ENCODE results near the gene MAPK10.

Gene MAPK10

GRCh38 chr4:86100539-86101215 is 259.2 kb downstream of the MAPK10 start:
- DNase-seq (ENCODE audit: low read depth, low spot score) = no peak
- TF ChIP-seq, protein P1, sequence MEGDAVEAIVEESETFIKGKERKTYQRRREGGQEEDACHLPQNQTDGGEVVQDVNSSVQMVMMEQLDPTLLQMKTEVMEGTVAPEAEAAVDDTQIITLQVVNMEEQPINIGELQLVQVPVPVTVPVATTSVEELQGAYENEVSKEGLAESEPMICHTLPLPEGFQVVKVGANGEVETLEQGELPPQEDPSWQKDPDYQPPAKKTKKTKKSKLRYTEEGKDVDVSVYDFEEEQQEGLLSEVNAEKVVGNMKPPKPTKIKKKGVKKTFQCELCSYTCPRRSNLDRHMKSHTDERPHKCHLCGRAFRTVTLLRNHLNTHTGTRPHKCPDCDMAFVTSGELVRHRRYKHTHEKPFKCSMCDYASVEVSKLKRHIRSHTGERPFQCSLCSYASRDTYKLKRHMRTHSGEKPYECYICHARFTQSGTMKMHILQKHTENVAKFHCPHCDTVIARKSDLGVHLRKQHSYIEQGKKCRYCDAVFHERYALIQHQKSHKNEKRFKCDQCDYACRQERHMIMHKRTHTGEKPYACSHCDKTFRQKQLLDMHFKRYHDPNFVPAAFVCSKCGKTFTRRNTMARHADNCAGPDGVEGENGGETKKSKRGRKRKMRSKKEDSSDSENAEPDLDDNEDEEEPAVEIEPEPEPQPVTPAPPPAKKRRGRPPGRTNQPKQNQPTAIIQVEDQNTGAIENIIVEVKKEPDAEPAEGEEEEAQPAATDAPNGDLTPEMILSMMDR (IDR thresholded peaks at IDR 0.05; ENCODE audit: low read depth, low read length) = no peak
- no peak overlapping the region for H3K4me3 ChIP-seq (ENCODE audit: low read depth, low read length)
- in situ Hi-C loops (cut with HindIII; ENCODE audit: low sequenced_read_pairs) = no loop called here

DNA sequence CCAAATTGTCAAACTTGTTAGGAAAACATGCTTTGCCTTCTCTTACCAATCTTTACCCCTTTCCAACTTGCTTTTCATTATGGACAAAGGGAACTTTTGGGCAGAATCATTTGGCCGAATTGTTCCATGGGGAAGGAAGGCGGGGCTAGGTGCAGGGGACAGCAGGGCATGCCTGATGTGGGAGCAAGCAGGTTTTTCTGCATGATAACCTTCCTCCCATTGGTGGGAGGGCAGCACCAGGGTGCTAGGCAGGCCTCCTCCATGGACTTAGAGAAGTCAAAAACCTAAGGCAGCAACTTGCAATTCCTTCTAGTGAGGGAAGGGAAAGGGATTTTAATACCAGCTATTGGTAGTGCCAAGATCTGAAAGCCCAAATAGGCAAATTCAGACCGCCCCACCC is 260.5 kb downstream of the MAPK10 start:
- in situ Hi-C loops (cut with HindIII; ENCODE audit: low sequenced_read_pairs) = no loop called here
- no peak overlapping the region for H3K4me3 ChIP-seq (ENCODE audit: low read depth, low read length)
- TF ChIP-seq, protein P1 (IDR thresholded peaks at IDR 0.05; ENCODE audit: low read depth, low read length) = no peak
- DNase-seq (ENCODE audit: low read depth, low spot score) = no peak

- in situ Hi-C loops (cut with HindIII; ENCODE audit: low sequenced_read_pairs) = no loop called here
- no peak overlapping the region for H3K4me3 ChIP-seq (ENCODE audit: low read depth, low read length)
- TF ChIP-seq, protein P1 (IDR thresholded peaks at IDR 0.05; ENCODE audit: low read depth, low read length) = no peak
- no peak for DNase-seq (ENCODE audit: low read depth, low spot score)
Measured at GRCh38 chr4:86098691-86099090, 261.2 kb downstream of the MAPK10 start.

GRCh38 chr4:86096373-86096772 is 263.5 kb downstream of the MAPK10 start:
- DNase-seq (ENCODE audit: low read depth, low spot score) = no peak
- TF ChIP-seq, protein P1 (IDR thresholded peaks at IDR 0.05; ENCODE audit: low read depth, low read length) = no peak
- no peak overlapping the region for H3K4me3 ChIP-seq (ENCODE audit: low read depth, low read length)
- in situ Hi-C loops (cut with HindIII; ENCODE audit: low sequenced_read_pairs) = no loop called here

DNA sequence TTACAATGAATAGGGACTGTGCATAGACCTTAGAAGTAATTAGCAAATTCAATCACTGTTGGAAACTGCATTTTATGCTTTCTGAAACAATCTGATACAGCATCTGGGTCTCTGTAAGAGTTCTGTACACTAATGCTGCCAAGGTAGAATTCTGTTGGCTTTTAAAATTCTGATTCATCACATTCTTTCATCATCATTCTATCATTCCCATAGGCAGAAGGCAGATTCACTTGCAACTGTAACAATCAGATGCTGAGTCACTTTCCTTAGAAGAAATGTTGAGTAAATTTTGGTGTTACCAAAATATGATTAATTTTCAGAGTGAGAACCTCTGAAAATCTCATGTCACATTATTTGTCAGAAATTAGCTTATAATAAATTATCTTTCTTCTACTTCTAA is 267.2 kb downstream of the MAPK10 start:
- in situ Hi-C loops (cut with HindIII; ENCODE audit: low sequenced_read_pairs) = no loop called here
- DNase-seq (ENCODE audit: low read depth, low spot score) = peak; percentile 78
- H3K4me3 ChIP-seq (ENCODE audit: low read depth, low read length) = no peak overlapping the region
- TF ChIP-seq, protein P1 (IDR thresholded peaks at IDR 0.05; ENCODE audit: low read depth, low read length) = no peak

- H3K4me3 ChIP-seq (ENCODE audit: low read depth, low read length) = no peak overlapping the region
- TF ChIP-seq, protein P1 (IDR thresholded peaks at IDR 0.05; ENCODE audit: low read depth, low read length) = no peak
- no peak for DNase-seq (ENCODE audit: low read depth, low spot score)
- in situ Hi-C loops (cut with HindIII; ENCODE audit: low sequenced_read_pairs) = no loop called here
Measured at GRCh38 chr4:86091201-86091600, 268.7 kb downstream of the MAPK10 start.

Measured in astrocyte of the spinal cord (primary cell).